Measurements from ENCODE around the gene OR52H1.

DNA sequence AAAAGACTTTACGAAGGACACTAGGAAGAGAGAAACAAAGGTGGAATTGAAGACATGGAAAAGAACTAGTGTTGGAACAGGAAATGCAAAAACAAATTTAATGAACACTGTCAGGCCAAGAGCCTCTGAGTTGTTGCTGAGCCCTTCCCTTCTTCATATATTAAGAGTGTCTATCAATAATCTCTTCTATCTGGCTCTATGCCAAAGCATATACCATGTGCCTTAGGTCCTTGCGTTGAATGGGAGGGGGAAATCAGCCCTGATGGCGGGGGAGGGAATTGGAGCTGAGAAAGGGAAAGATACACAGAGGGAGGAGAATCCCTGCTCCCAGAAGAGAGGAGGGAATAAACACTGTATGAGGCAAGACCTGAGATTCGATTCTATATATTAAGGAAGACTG lies 26.8 kb upstream of the OR52H1 start:
- TF ChIP-seq CTCF (IDR thresholded peaks at IDR 0.05) (no peak), POLR2A (IDR thresholded peaks at IDR 0.05) (no peak)

Data from lower leg skin (tissue), 3 donors.